NCI-H510A treated with DMSO at 0.1 percent for 48 hours (cell line): ENCODE measurements around the gene ANKRD6.
"Not testable (repeated sequence)": the region's sequence is repeated elsewhere in the genome, so short reads cannot be mapped to it uniquely, and the experiment has no call there.

Experiments used
- DNase-seq: peaks from one replicate; lab custom pipeline; 2025; lab: John Stamatoyannopoulos, UW

Gene ANKRD6

DNA sequence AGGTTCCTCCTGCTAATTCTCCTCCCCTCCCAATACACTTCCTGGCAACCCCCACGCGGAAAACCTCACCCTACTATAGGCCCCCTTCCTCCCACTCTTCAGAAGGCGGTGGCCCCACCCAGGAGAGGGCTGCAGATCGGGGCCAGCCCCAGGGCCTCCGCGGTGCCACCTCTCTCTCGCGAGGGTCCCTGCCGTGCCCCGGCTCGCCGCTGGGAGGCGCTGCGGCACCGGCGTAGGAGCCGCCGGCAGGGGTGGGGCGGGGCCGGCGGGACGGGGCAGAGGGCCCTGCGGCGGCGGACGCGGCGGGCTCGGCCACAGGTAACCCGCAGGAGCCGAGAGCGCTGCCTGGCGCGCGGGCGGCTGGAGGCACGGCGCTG, at the start of gene ANKRD6:
ANKRD6 (plus strand) TSS at position 278 of the 377 bp plus-strand sequence. CDS start 133,825 bp downstream, outside the sequence.
- peak; percentile 63 for DNase-seq

DNA sequence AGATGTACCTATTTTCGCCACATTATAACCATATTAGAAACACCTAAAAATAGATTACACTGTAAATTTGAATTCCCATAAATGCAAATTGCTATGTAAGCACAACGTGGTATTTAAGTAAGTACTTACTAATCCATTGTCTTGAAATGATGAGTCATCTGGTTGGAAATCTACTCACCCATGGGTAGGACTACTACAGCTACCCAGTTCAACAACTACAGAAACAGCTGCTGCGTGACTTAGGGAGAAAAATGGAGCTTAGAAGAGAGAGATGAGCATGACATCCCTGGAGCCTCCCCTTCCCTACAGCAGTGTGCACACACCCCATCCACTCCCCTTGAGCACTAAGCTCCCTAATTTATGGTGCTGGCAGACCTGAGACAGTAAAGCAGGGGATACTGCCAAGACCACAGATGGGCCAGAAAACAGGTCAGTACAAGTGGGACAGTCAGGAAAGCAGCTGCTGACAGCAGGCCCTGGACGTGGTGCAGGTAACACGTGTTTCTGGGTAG, 47.7 kb upstream of the ANKRD6 start:
- peak; percentile 39 for DNase-seq

DNA sequence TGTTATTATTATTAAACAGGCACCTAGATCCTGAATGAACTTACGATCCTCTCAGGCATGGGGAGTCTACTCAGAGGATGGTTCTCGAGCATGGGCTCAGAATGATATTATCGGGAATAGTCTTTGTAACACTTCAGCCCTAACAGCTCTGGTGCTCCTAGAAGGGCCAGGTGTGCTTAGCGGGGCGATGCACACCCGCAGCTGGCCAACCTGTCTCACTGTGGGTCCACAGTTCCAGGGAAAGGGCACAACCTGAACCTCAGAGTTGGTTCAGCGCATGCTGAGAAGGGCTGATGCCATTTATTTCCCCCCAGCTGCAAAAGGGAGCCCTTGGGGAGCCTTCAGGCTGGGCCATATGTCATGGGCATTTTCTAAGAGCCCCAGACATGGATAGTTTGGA, 47.1 kb upstream of the ANKRD6 start:
- DNase-seq: no peak

DNA sequence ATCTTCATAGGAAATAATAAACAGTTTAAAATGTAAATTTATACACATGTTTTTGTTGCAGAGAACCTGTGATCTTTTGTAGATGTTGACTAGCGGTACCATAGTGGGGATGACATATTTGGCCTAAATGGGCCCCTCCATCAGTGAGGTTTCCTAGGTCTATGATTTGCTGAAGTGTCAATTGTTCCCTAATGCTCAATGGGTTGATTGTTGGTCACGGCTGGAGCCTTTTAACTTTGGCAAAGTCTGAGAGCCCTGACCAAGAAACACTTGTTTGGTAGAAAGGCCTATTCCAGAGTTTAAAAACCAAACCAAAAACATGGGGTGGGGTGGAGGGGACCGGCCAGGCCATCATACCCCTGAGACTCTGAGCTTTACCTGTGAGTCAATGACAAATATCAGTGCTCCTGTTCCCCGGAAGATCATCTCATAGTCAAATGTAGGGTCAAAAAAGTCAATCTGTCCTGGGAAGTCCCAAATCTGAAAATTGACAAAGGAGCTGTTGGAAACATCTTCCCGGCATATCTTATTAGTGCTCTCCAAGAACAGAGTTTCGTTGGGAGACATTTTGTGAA, 45.9 kb upstream of the ANKRD6 start:
- no peak for DNase-seq

DNA sequence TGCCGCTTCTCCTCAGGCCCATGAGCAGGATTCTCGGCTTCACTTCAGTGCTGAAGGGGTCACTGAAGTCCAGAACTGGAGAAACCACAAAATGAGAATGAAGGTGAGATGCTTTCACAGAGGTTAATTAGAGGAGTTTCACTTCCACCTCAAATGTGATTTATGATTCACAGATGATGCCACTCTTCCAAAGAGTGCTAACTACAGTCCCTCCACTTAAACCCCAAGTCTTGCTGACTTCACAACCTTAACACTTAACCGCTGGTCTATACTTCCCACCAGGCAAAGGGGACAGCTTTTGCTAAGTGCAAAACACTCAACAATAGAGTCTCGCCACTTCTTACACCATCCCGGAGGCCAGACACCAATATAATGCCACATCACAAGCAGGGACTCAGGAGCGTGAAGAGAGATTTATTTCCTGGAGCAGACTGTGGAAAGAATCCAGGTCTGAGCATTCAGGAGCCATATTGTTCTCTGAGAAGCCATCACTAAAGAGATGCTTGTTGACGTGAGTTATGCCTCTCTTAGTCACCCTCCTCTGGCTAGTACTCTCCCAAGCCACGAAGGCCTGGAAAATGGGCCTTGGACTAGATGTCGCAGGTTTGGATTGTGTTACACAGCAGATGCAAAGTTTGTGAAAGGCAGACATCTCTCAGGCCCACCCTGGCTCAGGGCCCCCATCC, 45.3 kb upstream of the ANKRD6 start:
- DNase-seq: no peak

DNA sequence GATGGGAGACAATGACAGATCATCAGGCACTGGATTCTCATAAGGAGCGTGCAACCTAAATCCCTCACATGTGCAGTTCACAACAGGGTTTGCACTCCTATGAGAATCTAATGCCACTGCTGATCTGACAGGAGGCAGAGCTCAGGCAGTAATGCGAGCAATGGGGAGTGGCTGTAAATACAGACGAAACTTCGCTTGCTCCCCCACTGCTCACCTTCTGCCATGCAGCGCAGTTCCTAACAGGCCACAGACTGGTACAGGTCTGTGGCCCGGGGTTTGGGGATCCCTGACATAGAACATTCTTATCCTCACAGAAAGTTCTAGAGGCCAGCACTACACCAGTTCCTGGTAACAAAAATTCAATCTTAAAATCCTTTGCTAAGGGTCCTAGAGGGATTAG, 44.1 kb upstream of the ANKRD6 start:
- no peak for DNase-seq

DNA sequence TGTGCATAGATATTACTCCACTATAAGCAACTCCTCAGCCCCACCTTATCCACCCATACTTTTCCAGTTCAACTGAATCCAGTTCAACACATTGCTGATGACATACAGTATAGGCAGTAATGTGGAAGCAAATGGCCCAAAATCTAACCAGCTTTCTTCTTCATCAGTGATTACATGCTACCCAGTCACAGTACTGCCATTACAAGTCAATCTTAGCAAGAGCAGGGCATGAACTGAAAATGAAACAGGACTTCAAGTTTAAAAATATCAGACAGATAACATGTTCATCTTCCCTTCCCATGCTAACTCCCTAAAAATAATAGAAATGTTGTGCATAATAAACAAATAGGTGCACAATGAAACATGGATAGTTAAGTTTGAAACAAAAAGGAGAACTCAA, 40.1 kb upstream of the ANKRD6 start:
- DNase-seq: no peak

DNA sequence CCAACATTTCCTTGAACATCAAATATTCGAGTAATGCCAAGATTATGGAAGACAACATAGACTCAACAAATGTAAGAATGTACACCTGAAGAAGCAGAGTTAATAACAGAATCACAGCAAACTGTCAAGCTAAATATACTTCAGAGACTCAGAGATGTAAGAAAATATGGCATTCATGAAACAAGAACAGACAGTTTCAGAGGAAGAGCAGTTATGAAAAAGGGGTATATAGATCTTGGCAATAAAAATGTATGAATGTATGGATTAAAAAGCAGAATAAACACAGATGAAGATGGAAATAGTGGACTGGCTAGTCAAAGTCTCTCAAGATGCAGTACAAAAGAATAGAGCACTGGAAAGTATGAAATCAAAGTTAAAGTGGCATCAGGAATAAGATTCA, 39.3 kb upstream of the ANKRD6 start:
- DNase-seq: no peak

DNA sequence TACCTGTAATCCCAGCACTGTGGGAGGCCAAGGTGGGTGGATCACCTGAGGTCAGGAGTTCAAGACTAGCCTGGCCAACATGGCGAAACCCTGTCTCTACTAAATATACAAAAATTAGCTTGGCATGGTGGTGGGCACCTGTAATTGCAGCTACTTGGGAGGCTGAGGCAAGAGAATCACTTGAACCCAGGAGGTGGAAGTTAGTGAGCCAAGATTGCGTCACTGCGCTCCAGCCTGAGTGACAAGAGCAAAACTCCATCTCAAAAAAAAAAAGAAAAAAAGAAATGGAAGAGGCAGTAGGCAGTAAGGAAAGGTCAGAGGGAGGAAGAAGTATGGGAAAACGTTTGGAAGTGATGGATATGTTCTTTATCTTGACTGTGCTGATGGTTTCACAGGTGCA, 35.1 kb upstream of the ANKRD6 start:
- not testable (repeated sequence) for DNase-seq

DNA sequence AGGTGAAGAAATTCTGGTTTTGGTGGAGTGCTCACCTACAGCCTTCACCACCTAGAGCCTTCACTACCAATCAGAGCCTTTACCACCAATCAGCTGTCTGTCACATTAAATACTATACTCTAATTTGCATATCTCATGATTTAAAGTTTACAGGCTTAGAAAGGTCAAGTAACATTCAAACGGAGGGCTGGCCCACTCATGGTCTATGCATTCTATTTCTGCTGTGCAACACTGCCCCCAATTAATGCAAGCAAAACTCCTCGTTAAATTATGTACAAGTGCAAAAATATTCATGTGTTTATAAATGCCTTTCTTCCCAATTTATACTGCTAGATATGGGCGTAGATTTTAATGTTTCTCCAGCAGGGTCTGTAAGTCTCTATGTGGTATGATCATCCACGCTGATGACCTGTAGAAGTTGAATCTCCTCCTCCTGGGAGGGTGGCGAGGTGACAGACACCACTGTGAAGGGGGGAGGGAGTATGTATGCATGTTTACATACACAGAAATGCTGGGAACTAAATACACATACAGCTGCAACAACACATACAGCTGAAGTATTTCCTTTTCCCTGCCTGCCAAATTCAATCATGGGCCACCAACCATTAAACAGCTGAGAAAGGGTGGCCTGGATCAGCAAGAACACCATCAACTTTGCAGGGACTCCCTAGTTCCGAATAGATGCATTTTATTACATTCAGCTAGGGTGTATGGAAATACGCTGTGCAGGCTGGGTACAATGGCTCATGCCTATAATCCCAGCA, 34.0 kb upstream of the ANKRD6 start:
- peak; percentile 2 for DNase-seq

DNA sequence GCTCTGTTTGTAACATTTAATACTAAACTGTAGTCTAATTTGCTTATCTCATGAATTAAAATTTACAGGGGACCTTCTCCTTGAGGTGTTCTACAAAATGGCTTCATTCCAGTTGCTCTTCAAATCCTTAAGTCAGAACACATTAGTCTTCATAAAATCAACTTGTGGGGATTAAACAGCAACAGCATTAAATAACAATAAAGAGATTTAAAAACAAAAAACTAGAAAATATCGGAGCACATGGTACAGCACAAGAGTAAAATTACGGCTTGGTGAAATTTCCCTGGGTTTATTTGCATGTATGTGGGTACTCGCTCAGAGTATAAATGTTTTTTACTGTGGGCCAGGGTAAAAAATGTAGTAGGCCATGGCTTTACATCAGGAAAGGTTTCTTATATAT, 32.9 kb upstream of the ANKRD6 start:
- no peak for DNase-seq

DNA sequence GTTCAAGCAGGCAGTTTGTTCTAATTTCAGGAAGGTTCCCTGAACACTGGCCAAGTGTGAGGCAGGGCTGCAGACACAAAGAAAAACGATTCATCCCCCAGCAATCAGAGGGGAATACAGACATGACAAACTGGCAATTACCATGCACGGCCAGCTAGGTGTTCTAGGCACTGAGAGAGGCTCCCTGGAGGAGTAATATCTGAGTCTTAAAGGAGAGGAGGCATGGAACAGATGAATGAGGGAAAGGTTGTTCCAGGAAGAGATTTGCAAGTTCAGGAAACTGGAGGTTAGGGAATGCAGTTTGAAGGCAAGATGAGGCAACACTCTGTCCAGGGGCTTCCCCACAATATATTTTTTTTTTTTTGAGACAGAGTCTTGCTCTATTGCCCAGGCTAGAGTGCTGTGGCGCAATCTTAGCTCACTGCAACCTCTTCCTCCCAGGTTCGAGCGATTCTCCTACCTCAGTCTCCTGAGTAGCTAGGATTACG, 32.0 kb upstream of the ANKRD6 start:
- DNase-seq: no peak

DNA sequence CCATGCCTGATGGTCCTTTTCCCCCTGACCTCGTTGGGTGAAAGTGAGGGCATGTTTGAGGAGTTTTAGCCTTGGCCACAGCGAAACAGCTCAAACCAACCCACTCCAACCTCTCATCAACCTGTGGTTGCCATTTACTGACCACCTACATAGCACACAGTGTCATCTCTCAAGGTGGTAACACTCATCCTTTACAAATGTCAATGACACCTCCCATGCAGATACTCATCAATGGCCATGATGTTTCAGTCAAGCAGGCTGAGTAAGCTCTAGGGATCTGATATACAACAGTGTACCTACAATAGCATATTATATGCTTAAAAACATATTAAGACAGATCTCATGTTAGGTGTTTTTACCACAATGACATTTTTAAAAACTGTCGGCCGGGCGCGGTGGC, 30.2 kb upstream of the ANKRD6 start:
- no peak for DNase-seq

DNA sequence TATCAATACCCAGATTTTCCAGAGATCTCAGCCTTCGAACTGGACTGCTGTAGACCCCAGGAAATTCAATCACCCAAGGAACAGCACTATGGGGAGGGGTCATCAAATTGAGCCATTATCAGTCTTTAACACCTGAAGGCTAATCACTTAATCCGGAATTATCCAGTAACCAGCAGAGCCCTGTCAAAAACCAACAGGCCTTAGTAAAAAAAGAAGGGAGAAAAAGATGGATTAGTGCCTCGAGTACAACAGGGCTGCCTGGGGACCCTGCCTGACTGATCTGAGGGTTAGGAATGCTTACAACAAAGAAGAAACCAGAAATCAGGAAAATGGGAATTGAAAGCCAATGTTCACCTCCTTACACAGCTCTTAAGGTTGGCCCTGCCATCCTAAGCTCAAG, 28.4 kb upstream of the ANKRD6 start:
- no peak for DNase-seq

DNA sequence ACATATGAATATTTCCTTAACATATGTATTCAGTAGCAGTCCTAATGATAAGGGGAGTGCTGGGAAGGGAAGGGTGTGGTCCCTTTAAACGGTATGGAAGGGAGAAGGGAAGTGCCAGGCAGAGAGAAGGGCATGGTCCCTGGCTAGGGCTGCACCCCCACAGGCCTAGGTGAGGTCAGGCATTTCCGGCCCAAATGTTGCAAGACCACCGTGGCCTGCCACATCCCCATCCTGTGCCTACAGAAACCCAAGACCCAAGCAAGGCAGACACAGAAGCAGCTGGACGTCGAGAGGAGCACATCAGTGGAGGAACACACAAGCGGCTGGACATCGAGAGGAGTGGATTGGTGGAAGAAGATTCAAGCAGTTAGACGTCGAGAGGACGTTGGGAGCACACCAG, 26.8 kb upstream of the ANKRD6 start:
- no peak for DNase-seq

DNA sequence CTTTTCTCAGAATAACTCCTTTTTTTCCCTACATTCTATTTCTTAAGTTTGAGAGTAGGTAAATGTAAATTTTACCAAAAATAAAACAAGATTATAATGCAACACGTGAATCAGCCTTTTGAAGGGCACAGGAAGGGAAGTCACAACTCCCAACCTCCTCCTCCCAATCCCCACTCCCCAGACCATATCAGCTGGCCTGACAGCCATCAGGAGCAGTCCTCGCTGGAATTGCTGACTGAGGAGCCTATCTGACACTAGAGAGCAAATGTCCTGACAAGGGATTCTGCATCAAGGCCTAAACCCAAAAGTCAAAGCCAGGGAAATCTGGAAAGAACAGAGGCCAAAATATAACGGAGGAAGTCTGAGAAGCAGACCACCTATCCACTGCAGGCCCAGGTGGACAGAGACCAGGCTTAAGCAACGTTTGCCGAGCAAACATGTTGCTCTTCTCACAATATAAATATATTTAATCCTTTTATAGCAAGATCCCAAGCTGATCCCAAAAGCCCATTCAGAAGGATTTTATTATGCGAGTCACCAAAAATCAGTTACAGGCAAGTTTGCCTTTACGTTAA, 23.4 kb upstream of the ANKRD6 start:
- no peak for DNase-seq

DNA sequence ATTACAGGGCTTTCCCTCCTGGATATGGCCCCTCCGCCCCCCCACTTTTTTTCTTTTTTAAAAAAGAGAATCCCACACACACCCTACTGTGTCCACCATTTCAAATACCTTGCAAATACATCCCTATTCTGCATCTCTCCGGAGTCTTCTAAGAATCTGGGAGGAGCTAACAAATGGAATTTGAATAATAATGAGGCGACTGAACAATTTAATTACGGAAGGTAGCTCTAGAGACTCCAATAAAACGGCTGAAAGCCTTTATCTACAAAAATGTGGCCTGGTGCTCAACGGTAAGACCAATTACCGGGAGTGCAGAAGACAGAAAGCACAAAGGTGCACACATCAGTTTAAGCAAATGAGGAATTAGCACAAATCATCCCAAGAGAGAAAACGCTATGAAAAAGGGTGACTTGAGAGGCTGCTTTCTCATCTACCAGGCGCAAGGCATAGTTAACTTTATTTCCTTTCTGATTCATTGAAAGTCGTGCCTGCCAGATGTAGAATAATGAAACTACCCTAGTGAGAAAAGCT, 22.7 kb upstream of the ANKRD6 start:
- DNase-seq: no peak

DNA sequence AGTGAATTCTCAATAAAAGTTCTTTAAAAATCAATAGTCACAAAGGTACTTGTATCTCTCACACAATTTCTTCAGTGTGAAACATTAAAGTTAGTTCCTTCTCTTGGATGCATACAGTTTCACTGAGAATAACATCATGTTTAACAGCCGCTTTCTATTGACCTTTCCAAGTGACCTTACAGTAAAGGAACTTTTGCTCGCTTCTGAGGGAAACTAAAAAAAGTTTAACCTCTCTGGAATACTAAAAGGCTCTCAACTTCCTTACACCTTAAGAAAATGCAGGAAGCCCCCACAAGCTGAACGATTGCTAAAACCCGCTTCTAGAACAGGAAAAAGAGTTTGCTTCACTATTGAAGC, 22.2 kb upstream of the ANKRD6 start:
- peak; percentile 7 for DNase-seq

DNA sequence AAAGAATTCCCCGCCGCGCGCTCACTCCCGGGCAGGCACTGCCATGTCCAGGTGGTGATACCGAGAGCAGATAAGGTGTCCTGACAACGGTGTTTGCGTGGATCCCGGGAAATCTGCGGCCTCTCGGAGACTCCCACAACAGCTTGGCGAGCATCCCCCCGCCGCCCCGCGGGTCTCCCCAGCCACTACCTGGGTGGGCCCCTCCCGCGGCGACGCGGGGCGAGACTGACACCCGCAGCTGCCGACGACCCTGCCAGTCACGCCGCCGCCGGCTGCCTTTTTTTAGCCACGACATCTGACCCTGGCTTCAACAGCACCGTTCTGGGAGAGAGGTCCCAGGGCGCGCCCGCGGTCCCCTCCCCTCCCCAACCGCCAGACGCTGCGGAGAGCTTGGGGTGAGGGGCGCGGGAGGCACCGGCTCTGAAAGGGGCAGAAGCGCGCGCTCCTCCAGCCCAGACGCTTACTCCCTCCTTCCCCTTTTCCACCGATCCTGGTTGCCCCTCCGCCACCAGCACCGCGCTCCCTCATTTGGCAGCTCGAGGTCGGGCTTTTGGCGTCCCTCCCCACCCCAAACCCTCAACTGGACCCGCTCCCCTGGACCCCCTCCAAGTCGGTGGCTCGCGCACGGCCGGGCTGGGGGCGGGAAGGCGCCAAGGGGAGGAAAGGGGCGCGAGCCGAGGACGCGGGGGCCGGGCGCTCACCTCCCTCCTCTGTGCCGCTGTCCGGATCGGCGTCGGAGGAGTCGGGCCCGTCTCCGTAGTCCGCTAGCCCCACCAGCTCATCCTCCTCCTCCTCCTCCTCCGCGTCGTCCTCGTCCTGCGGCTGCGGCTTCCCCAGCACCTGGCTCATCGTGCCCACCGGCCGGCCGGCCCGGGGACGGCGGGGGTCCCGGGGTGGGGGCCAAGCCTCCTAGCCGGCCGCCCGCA, 21.5 kb upstream of the ANKRD6 start:
- DNase-seq: no peak

DNA sequence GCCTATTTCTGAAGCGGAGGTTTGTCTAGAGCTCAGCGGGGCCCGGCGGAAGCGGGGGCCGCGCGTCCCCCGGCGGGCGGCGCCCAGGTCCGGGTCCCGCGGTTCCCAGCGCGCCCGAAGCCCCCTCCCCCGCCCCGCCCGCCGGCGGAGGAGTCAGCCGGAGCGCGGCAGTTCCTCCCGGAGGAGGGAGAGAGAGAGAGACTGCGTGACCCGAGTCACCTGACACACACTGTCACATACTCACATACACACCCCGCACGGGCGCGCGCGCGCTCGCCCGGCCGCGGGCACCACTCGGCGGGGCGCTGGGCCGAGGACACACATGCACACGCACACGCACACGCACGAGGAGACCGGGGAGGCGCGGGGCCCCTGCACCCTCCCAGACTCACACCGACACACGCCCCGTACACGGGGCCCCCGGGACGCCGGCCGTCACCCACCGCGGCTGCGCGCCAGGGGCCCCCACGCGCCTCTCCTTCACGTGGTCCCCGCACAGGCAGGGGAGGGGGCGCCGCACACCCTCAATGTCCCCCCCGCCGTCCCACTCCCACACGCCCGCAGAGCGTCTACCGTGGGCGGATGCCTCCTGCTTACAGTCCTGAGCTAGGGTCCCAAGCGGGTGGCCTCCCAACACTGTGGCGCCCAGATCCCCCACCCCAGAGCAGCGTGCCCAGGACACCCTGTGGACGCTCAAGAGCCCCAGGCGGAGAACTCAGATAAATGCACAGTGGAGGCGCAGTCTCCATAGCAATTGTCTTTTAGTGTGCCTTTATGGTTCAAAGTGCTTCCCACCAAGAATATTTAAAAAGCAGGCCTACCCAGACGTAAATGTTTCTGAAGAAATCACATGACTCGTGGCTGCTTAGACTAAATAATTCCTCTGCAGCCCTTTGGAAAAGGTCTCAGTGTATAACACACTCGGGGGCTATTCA, 20.6 kb upstream of the ANKRD6 start, which contains the start of gene RRAGD:
RRAGD (minus strand) TSS at position 203 of the 935 bp plus-strand sequence. CDS start 280 bp downstream, outside the sequence.
- DNase-seq: peak; percentile 15
